Left lobe of liver (tissue), 2 donors: ENCODE data around the gene CASQ2. TPM values are rescaled to one million over a fixed set of nuclear protein-coding genes. Genes with fewer than 3 reads are reported as not detected.
A peak's percentile ranks its signal among the peaks of the same experiment; 100 is the strongest.

ENCODE experiments used
- ATAC-seq: fragments of 200-7000 bp; cut with Tn5 transposase; one replicate; pipeline ENCODE4 v1.9.1; 2020; ENCODE audit warnings: mild to moderate bottlenecking, moderate library complexity
- DNase-seq: peaks from one replicate; pipeline ENCODE4 v3.0.0-alpha.2; 2020; ENCODE audit warnings: low spot score
- total RNA-seq: library from RNA; stranded (reverse); gene quantifications from one replicate; pipeline ENCODE4 v1.2.1, GENCODE V29; 2021
- donor health status: DM: no; HTN: no; CAD: no; lungs with moderate emphysema.
- donor health status: DM: no; HTN: yes; CAD: no.

CASQ2 gene
- total RNA-seq, 1 donor from 2014 or later, result 0.13 TPM

- no peak for DNase-seq
- ATAC-seq, result no peak
Measured at GRCh38 chr1:115668579-115668978, 99.9 kb downstream of the CASQ2 start.

DNA sequence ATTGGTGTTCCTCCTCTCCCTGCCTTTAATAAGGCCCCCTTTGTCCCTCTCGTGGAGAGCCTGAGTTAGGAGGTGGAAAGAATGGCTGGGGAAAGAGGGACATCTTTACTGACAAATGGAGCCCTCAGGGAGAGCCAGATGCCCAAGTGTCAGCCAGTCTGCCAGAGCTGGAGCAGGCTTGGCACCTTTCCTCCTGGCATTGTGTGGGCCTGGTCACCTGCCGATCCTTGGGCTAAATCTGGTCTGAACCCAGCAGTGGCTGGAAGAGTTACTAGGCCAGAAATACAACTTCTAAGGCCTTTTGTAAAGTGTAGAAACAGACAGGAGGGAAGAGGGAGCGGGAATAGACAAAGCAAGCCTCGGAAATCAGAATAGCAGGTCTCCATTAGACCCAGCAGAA lies 101.8 kb downstream of the CASQ2 start:
- peak; percentile 69 for ATAC-seq
- no peak for DNase-seq

DNA sequence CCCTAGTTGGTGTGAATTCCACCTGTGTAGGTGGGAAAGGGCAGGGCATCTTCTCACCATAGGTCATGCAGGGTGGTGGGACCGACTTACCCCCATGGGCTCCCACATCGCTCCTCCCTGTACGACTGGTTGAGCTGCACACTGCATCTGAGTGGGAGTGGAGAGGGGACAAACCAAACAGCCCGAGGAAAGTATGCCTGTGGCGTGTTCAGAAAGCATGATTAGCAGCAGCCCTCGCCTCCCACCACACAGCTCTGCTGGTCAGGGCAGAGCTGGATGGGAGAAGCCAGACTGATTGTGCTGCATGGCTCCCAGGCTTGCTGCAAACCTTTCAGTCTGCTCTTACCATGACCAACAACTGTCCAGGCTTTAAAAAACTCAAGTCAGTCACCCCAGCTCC lies 102.3 kb downstream of the CASQ2 start:
- ATAC-seq, result no peak
- no peak for DNase-seq

DNA sequence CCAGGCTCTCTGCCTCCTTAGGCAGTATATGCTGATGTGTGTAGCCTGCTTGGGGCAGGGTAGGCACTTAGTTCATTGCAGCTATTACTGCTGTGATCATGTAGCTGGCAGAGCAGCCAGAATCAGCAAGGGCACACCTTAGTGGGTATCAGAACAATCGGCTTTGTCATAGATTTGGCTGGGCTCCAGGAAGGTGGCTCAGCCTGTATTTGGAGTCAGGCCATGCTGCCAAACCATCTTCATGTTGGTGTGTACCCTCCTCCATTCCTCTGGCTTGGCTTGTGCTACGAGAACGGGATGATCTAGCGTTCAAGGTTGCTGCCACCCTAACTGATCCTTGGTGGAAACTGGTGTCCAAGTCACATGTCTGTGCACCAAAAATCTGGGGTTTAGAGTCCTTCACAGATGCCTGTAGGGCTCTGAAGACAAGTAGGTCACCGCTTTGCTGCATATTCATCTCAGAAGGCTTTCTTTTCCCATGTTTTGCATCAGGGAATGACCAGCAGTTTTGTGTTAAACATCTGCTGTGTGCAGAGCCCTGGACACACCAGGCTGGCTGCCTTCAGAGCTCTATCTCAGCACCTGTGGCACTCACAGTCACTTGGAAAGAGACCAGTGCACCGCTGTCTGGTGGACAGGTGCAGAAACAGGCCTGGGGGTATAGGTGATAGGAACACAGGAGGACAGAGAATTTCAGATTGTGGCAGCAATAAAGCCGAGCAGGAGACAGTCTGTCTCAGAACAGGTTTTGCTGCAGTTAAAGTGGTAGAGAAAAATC lies 103.0 kb downstream of the CASQ2 start:
- no peak for DNase-seq
- ATAC-seq, result no peak

GRCh38 chr1:115661157-115661556 lies 107.4 kb downstream of the CASQ2 start:
- DNase-seq (no peak), ATAC-seq (no peak)

GRCh38 chr1:115660151-115660550 lies 108.4 kb downstream of the CASQ2 start:
- no peak for ATAC-seq
- no peak for DNase-seq

- DNase-seq (no peak), ATAC-seq (no peak)
Measured at GRCh38 chr1:115658646-115659045, 109.9 kb downstream of the CASQ2 start.

DNA sequence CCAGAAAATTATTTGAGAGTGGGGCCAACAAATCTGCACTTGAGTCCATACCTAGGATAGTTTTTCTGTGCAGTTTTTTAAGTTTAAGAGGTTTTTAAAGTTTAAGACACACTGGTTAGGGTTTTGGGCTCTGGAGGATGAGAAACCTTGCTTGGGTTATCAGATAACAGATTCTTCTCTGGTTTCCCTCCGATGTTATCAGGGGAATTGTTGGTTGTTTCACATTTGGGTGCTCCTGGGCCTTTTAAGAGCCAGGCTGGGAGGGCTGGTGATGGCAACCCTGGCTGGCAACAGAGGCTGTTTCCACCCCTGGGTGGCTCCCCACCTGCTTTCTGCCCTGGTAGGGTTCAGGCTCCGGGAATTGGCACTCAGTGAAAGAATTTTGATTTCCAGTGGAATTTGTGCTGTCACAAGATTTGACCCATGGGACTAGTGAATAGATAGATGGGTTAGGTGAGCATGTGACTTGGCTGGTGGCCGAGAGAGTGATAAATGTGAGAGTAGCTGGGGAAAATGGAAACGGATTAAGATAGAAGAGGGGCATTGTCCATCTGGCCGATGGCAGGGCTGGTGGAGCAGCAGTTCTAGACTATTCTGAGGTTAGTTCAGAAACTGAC lies 111.9 kb downstream of the CASQ2 start:
- DNase-seq, result peak; percentile 49
- ATAC-seq, result peak; percentile 60

DNA sequence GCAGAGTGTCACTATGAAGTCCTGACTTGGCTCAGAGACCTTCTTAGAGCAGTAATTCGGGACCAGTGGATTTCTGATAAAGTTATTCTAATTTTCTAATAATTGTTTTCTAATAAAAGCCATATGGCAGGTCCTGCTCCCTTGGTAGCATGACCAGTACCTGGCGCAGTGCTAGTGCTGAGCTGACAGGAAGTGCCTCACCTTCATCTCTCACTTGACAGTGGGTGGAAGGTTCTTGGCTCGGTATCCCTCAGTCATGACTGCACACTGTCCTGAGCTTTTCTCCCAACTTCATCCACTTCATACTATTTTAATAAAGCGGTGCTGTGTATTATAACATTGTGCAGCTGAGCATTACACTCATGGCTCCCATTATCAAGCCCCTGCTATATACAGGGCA lies 112.6 kb downstream of the CASQ2 start:
- ATAC-seq, result no peak
- no peak for DNase-seq

- no peak for ATAC-seq
- DNase-seq, result no peak
Measured at GRCh38 chr1:115655306-115655663, 113.2 kb downstream of the CASQ2 start.

DNA sequence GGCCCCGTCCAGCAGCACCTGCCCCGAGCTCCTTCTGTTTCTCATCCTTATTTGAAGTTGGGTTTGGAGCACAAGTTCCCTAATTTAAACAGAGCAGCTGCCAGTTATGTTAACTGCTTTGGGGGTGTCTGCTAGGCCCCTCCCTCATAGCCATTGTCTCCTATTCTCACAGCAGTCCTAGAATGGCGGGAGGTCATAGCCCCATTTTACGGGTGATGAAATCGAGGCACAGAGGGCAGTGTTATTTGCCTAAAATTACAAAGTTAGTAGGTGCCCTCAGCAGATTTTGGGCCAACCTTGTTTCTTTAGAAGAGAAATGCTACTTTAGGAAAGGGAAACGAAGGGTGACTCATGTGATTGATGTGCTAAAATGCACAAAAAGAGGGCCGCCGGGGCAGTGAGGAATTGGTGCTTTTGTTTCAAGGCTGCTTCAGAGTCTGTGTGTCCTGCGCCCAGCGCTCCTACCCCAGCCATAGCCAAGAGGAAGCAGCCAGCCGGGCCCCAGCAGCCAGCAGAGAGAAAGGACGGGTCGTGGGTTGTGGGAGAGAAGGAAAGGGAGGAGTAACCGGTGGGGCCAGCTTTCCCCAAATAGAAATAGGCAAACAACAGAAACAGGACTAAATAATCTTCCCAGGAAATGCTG lies 113.7 kb downstream of the CASQ2 start:
- DNase-seq, result no peak
- peak; percentile 66 for ATAC-seq

DNA sequence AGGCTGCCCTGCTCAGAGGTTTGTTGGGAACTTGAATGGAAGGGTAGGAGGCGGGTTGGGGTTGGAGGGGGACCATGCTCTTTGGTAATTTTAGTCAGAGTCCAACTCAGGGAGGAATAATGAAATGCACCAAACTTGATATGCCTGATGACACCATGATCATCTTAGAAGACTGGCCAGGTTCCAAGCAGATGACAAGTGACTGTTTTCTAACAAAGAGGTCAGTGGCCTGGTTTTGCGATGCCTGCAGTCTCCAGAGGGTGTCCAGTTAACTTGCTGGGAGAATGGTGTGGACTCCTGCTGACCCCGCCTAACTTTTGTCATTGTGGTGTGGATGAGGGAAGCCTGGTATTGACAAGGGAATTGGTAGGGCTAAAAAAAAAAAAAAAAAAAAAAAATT lies 114.4 kb downstream of the CASQ2 start:
- no peak for ATAC-seq

GRCh38 chr1:115652236-115652788 lies 116.2 kb downstream of the CASQ2 start:
- DNase-seq (no peak), ATAC-seq (peak; percentile 56)

More for the DNA sequence above, 114.4 kb downstream of the CASQ2 start:
- no peak for DNase-seq

DNA sequence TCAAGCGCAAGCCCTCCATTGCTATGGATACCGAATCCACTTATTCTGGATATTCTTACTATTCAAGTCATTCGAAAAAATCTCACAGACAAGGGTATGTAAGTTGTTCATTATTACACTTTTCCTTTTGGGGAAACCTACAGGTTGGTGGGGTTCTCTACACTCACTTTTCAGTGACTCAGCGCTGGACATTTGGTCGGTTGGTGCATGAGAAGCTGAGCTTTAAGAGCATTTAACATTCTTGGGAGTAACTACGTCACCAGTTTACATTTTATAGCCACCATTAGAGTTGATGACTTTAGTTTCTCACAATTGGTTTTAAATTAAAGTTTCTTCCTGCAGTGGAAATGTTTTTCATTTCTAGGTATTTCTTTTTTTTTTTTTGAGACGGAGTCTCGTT lies 117.1 kb downstream of the CASQ2 start:
- ATAC-seq, result no peak
- DNase-seq, result no peak

DNA sequence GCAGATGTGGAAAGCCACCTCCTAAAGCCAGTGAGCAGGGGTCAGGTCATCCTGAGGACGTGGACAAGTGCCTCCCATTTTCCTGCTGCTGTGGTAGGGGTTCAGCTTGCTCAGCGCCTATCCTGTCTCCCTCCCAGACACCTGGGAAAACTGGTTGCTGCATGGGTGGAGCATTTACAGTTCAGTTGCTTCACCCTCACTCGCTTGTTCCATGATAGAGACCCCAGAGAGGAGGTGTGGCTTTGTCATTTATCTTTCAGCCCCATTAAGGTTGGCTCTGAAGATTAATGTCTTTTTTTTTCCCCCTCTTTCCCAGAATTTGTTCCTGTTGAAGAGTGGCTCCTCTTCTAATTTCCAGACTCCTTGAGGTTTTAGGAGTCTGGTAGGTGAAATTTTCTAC lies 117.6 kb downstream of the CASQ2 start:
- ATAC-seq (no peak), DNase-seq (no peak)

Other genes starting within 250 kb of the CASQ2 start
- gene VANGL1, start 126.7 kb downstream of the CASQ2 start, total RNA-seq, result 3.6 TPM
- gene NHLH2, start 72.4 kb upstream of the CASQ2 start, total RNA-seq, result not detected
- 0.23 TPM for gene SLC22A15, start 207.8 kb upstream of the CASQ2 start, total RNA-seq